COR-L47 (cell line): Measurements from ENCODE around the gene ANXA11.
"Not testable (repeated sequence)": the region's sequence is repeated elsewhere in the genome, so short reads cannot be mapped to it uniquely, and the experiment has no call there.

Experiments
- DNase-seq: peaks from one replicate; lab custom pipeline; 2025; lab: John Stamatoyannopoulos, UW

ANXA11 gene

DNA sequence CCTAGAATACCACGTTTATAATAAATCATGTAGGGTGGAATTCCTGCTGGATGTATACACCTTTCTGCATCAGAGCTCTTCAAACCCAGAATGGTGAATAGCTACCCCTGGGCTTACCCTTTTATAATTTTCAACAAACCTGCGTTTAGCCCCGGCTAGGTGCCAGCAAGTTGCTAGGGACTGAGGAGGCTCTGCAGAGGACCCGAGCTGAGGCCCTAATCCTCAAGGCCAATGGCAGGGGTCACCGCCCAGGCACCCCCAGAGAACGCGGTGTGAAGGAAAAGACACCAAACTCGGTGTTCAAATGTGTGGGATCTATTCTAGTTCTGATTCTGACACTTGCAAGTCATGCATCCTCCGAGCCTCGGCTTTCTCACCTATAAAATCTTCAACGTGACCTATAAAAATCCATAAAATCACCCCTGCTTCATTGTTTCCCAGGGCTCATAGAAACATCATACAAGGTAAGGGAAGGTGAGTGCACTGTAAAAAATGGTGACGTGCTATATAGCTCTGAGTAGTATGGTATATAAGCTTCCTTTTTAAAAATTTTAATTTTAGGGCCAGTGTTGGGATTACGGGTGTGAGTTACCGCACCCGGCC is 2.5 kb upstream of the ANXA11 start:
- no peak for DNase-seq

- DNase-seq, result no peak
Observed at GRCh38 chr10:80206277-80206655, 929 bp upstream of the ANXA11 start.

GRCh38 chr10:80204677-80205476 is 460 bp downstream of the ANXA11 start:
- DNase-seq, result no peak

- no peak for DNase-seq
Observed at GRCh38 chr10:80203835-80204676, 1.3 kb downstream of the ANXA11 start.

GRCh38 chr10:80202934-80203834 is 2.2 kb downstream of the ANXA11 start:
- DNase-seq, result peak; percentile 33

- DNase-seq, result not testable (repeated sequence)
Observed at GRCh38 chr10:80202530-80202929, 2.8 kb downstream of the ANXA11 start.

GRCh38 chr10:80201608-80202141 is 3.7 kb downstream of the ANXA11 start:
- no peak for DNase-seq

- no peak for DNase-seq
Observed at GRCh38 chr10:80200687-80201086, 4.7 kb downstream of the ANXA11 start.

GRCh38 chr10:80200259-80200658 is 5.1 kb downstream of the ANXA11 start:
- no peak for DNase-seq

GRCh38 chr10:80199828-80200227 is 5.5 kb downstream of the ANXA11 start:
- DNase-seq, result no peak

DNA sequence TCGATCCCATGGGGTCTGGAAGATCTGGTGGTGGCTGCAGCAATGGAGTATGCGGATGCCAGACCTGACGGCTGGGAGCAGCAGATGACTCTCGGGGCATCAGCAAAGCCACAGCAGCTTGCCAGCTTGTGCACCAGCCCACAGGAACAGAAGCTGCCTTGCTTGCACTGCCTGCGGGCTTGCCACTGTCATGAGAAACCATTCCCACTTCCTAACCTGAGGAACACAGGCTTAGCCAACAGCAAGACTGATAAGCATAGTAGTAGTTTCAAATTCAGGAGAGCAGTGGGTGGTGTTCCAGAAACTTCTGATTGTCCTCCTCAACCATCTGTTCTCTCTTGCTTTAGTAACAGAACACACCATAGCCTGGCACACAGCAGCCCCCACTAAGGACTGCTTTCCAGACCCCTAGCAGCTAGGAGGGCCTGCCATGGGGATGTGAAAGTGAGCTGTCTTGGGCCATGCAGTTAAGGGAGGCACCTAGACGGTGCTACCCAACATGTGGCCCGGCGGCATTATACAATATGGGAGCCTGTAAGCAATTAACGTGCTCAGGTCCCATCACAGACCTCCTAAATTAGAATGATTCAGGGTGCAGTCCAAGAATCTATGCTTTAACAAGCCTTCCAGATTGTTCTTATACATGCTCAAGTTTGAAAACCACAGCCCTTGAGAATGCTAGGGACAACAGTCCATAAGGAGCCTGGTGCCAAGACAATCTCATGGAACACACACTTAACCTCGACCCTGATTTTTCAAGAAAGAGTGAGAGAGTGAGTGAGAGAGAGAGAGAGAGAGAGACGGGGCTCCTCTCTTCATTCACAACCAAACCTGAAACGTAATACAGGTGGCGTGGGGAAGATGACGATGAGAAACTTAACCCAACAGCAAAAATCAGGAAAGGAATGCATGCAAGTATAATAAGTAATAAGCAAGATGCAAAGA is 7.1 kb downstream of the ANXA11 start:
- no peak for DNase-seq

GRCh38 chr10:80196950-80197315 is 8.4 kb downstream of the ANXA11 start:
- DNase-seq, result no peak

DNA sequence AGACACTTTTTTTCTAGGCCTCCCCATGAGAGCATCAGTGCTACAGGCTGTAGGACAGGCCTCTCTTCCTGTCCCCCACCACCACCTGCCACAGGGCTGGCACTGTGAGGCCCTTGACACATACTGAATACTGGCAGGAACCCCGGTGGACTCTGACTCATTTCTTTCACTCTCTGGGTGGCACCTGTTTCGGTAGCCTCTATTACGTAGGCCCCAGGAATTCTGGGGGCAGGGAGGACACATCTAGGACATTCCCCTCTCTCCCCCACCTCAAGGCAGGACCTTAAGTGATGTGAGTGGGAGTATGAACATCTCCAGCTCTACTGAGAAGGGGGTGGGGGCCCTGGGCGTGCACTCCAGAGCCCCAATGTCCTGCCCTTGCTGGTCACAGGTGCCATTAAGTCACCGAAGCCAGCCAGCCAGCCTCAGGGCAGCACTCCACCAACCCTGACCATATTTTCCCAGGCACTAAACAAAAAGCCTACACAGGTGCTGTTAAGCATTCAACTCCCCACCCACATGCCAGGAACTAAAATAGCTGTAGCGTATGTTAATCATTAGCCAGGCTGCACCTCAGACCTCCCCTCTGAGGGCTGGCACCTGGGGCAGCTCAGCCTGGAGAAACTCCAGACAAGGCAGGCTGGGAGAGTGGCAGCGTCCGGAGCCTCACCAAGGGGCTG is 8.9 kb downstream of the ANXA11 start:
- no peak for DNase-seq

- DNase-seq, result no peak
Observed at GRCh38 chr10:80195046-80195574, 10.2 kb downstream of the ANXA11 start.

DNA sequence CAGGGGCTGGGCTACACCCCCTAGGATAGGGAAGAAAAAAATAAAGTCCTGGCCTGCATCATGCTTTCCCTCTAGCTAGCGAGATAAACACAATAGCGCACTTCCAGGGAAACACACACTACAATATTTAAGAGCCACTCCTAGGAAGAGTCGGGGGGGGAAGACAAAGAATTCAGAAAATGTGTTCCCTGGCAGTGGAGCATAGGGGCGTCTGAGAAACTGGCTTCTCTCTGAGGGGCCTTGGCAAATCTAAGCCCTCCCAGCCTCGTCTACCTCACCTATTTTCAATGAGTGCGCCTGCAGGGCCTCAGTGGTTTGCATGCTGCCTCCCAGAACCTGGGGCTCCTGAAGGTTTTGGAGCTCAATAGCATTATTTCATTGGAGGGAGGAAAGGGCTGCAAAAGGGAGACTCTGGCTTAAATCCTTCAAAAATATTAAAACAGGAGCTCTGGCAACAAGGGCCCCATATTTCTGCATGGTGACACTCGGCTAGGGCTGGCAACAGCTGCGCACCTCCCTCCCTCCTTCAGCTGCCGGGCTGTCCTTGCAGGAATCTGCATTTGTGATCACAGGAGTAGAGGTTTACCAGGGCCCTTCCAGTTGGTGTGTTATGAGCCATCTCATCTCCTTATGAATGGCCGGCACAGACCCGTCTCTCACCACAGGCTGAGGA is 10.8 kb downstream of the ANXA11 start:
- DNase-seq, result no peak

GRCh38 chr10:80192553-80192952 is 12.8 kb downstream of the ANXA11 start:
- no peak for DNase-seq

- DNase-seq, result no peak
Observed at GRCh38 chr10:80191589-80192270, 13.6 kb downstream of the ANXA11 start.

- no peak for DNase-seq
Observed at GRCh38 chr10:80188713-80189112, 16.6 kb downstream of the ANXA11 start.
